Natural killer cell treated with Interleukin-12 subunit alpha and Interleukin-12 subunit beta and Interleukin-15 and Interleukin-18, amount 100 ng/mL, for 72 hours (primary cell): Measurements from ENCODE around the gene SQSTM1. TPM values are rescaled to one million over a fixed set of nuclear protein-coding genes. Genes with fewer than 3 reads are reported as not detected.

Experiments
- ATAC-seq, 2 donors: fragments of 150-1000 bp; cut with Tn5 transposase in 1 of 2; sonication (Bioruptor Pico), chemical (Tn5 transposase) in 1 of 2; 2 replicates each; pipeline ENCODE4 v1.10.0; 2021
- DNase-seq: peaks from one replicate; pipeline ENCODE4 v3.0.0; 2022; ENCODE audit warnings: low spot score
- H3K27ac Mint-ChIP-seq, 2 donors: 1 replicate in 1 of 2; 2 replicates in 1 of 2; pipeline ENCODE4 v1.8.0; 2022; ENCODE audit warnings: mixed read lengths in 2 of 2, mild to moderate bottlenecking in 1 of 2, moderate library complexity in 1 of 2
- H3K27me3 Mint-ChIP-seq, 2 donors: 1 replicate in 1 of 2; 2 replicates in 1 of 2; pipeline ENCODE4 v1.8.0; 2022; ENCODE audit warnings: mixed read lengths in 2 of 2
- H3K36me3 Mint-ChIP-seq: one replicate; pipeline ENCODE4 v1.8.0; 2022; ENCODE audit warnings: mixed read lengths
- H3K4me1 Mint-ChIP-seq, 2 donors: 1 replicate in 1 of 2; 2 replicates in 1 of 2; pipeline ENCODE4 v1.8.0; 2022; ENCODE audit warnings: low read depth in 2 of 2, mixed read lengths in 2 of 2, mild to moderate bottlenecking in 1 of 2
- H3K4me3 Mint-ChIP-seq: one replicate; pipeline ENCODE4 v1.8.0; 2022; ENCODE audit warnings: mixed read lengths
- H3K9me3 Mint-ChIP-seq: 2 replicates; pipeline ENCODE4 v1.8.0; 2022; ENCODE audit warnings: mixed read lengths
- total RNA-seq, 2 donors: library from RNA; stranded (reverse); gene quantifications; one replicate each; pipeline ENCODE4 v1.2.3, GENCODE V29; 2022

The SQSTM1 gene
- total RNA-seq, 2 donors from 2014 or later = 218 to 332 TPM

- no peaks in the 10 kb centered on the region for H3K36me3 Mint-ChIP-seq
- peaks cover 21 to 24% of the 10 kb centered on the region in 2 donors for H3K4me1 Mint-ChIP-seq
- H3K4me3 Mint-ChIP-seq = peak overlapping the region; percentile 78
- ATAC-seq = peak; percentile 59 to 68
- no peaks in the 10 kb centered on the region for H3K27me3 Mint-ChIP-seq
- peak; percentile 71 for DNase-seq
- H3K9me3 Mint-ChIP-seq = no peaks in the 10 kb centered on the region
- H3K27ac Mint-ChIP-seq = peak overlapping the region; percentile 31 to 70
Observed at GRCh38 chr5:179805529-179806249, 15.0 kb upstream of the SQSTM1 start.

- H3K36me3 Mint-ChIP-seq = no peaks in the 10 kb centered on the region
- no peaks in the 10 kb centered on the region for H3K9me3 Mint-ChIP-seq
- no peaks in the 10 kb centered on the region for H3K27me3 Mint-ChIP-seq
- peaks cover 21 to 24% of the 10 kb centered on the region in 2 donors for H3K4me1 Mint-ChIP-seq
- DNase-seq (peak; percentile 75), ATAC-seq (peak; percentile 88 to 90)
- no peak within 1 kb of the TSS for H3K27ac Mint-ChIP-seq
- peak within 1 kb of the TSS; percentile 80 for H3K4me3 Mint-ChIP-seq
Observed at GRCh38 chr5:179806250-179807048, 14.3 kb upstream of the SQSTM1 start, which contains the start of gene MGAT4B. Gene MGAT4B (minus strand): TSS chr5:179806866. CDS start chr5:179806583, 283 bp downstream.

GRCh38 chr5:179812135-179812825 lies 8.4 kb upstream of the SQSTM1 start:
- Mint-ChIP-seq H3K4me1 (peaks cover 1 to 3% of the 10 kb centered on the region in 2 donors), H3K36me3 (no peaks in the 10 kb centered on the region), H3K27me3 (no peaks in the 10 kb centered on the region), H3K9me3 (no peaks in the 10 kb centered on the region), H3K27ac (no peak overlapping the region), H3K4me3 (no peak overlapping the region)
- DNase-seq (no peak), ATAC-seq (no peak)

- H3K36me3 Mint-ChIP-seq = no peaks in the 10 kb centered on the region
Observed at GRCh38 chr5:179812997-179813607, 7.6 kb upstream of the SQSTM1 start.

GRCh38 chr5:179814090-179814489 lies 6.6 kb upstream of the SQSTM1 start:
- H3K36me3 Mint-ChIP-seq = no peaks in the 10 kb centered on the region
- peaks cover 13 to 15% of the 10 kb centered on the region in 2 donors for H3K4me1 Mint-ChIP-seq
- DNase-seq = no peak
- H3K9me3 Mint-ChIP-seq = no peaks in the 10 kb centered on the region
- ATAC-seq = no peak
- no peak overlapping the region for H3K27ac Mint-ChIP-seq
- no peaks in the 10 kb centered on the region for H3K27me3 Mint-ChIP-seq
- H3K4me3 Mint-ChIP-seq = no peak overlapping the region

More at GRCh38 chr5:179812997-179813607, 7.6 kb upstream of the SQSTM1 start:
- Mint-ChIP-seq H3K4me1 (peaks cover 8 to 9% of the 10 kb centered on the region in 2 donors), H3K27ac (no peak overlapping the region), H3K4me3 (no peak overlapping the region), H3K27me3 (no peaks in the 10 kb centered on the region), H3K9me3 (no peaks in the 10 kb centered on the region)
- DNase-seq (no peak), ATAC-seq (no peak)

GRCh38 chr5:179815491-179816249 lies 5.0 kb upstream of the SQSTM1 start:
- DNase-seq = no peak
- Mint-ChIP-seq H3K27ac (peak overlapping the region in 1 of 2 donors; percentile 71), H3K27me3 (no peaks in the 10 kb centered on the region), H3K4me3 (peak overlapping the region; percentile 67), H3K36me3 (no peaks in the 10 kb centered on the region), H3K9me3 (no peaks in the 10 kb centered on the region), H3K4me1 (peaks cover 21 to 25% of the 10 kb centered on the region in 2 donors)
- ATAC-seq = no peak

- H3K9me3 Mint-ChIP-seq = no peaks in the 10 kb centered on the region
- H3K4me3 Mint-ChIP-seq = no peak overlapping the region
- DNase-seq (no peak), ATAC-seq (no peak)
- peaks cover 22 to 25% of the 10 kb centered on the region in 2 donors for H3K4me1 Mint-ChIP-seq
- H3K27ac Mint-ChIP-seq = no peak overlapping the region
- H3K36me3 Mint-ChIP-seq = no peaks in the 10 kb centered on the region
- no peaks in the 10 kb centered on the region for H3K27me3 Mint-ChIP-seq
Observed at GRCh38 chr5:179816401-179816795, 4.3 kb upstream of the SQSTM1 start.

- peaks cover 2% of the 10 kb centered on the region for H3K36me3 Mint-ChIP-seq
- ATAC-seq = no peak
Observed at GRCh38 chr5:179816796-179817469, 3.8 kb upstream of the SQSTM1 start.

GRCh38 chr5:179817470-179817840 lies 3.2 kb upstream of the SQSTM1 start:
- Mint-ChIP-seq H3K9me3 (no peaks in the 10 kb centered on the region), H3K36me3 (peaks cover 7% of the 10 kb centered on the region), H3K4me3 (peak overlapping the region; percentile 75), H3K4me1 (peaks cover 32 to 33% of the 10 kb centered on the region in 2 donors), H3K27ac (peak overlapping the region; percentile 87 to 96), H3K27me3 (no peaks in the 10 kb centered on the region)
- ATAC-seq = no peak
- DNase-seq = no peak

More at GRCh38 chr5:179816796-179817469, 3.8 kb upstream of the SQSTM1 start:
- no peak for DNase-seq
- no peaks in the 10 kb centered on the region for H3K27me3 Mint-ChIP-seq
- H3K9me3 Mint-ChIP-seq = no peaks in the 10 kb centered on the region
- peak overlapping the region; percentile 75 for H3K4me3 Mint-ChIP-seq
- peak overlapping the region; percentile 87 to 96 for H3K27ac Mint-ChIP-seq
- peaks cover 27 to 28% of the 10 kb centered on the region in 2 donors for H3K4me1 Mint-ChIP-seq

GRCh38 chr5:179817890-179818745 lies 2.6 kb upstream of the SQSTM1 start:
- no peaks in the 10 kb centered on the region for H3K9me3 Mint-ChIP-seq
- H3K4me1 Mint-ChIP-seq = peaks cover 39 to 40% of the 10 kb centered on the region in 2 donors
- H3K27me3 Mint-ChIP-seq = no peaks in the 10 kb centered on the region
- no peak for ATAC-seq
- DNase-seq = no peak
- H3K27ac Mint-ChIP-seq = peak overlapping the region; percentile 87 to 96
- peaks cover 7% of the 10 kb centered on the region for H3K36me3 Mint-ChIP-seq
- peak overlapping the region; percentile 75 for H3K4me3 Mint-ChIP-seq

- H3K36me3 Mint-ChIP-seq = peaks cover 7% of the 10 kb centered on the region
Observed at GRCh38 chr5:179818746-179819295, 1.9 kb upstream of the SQSTM1 start.

More at GRCh38 chr5:179818746-179819295, 1.9 kb upstream of the SQSTM1 start:
- Mint-ChIP-seq H3K27me3 (no peaks in the 10 kb centered on the region), H3K4me1 (peaks cover 39 to 44% of the 10 kb centered on the region in 2 donors), H3K9me3 (no peaks in the 10 kb centered on the region), H3K4me3 (peak overlapping the region; percentile 75), H3K27ac (peak overlapping the region; percentile 87 to 96)
- peak; percentile 99 for DNase-seq
- ATAC-seq = peak; percentile 78 to 84
